Left lobe of liver (tissue), 2 donors: ENCODE measurements around the gene GRK5. TPM values are rescaled to one million over a fixed set of nuclear protein-coding genes. Genes with fewer than 3 reads are reported as not detected.

Experiments
- ATAC-seq: fragments of 200-7000 bp; cut with Tn5 transposase; one replicate; pipeline ENCODE4 v1.9.1; 2020; ENCODE audit warnings: mild to moderate bottlenecking, moderate library complexity
- DNase-seq: peaks from one replicate; pipeline ENCODE4 v3.0.0-alpha.2; 2020; ENCODE audit warnings: low spot score
- total RNA-seq: library from RNA; stranded (reverse); gene quantifications from one replicate; pipeline ENCODE4 v1.2.1, GENCODE V29; 2021
- donor health status: DM: no; HTN: no; CAD: no; lungs with moderate emphysema.
- donor health status: DM: no; HTN: yes; CAD: no.

The GRK5 gene
- total RNA-seq, 1 donor from 2014 or later, result 8.4 TPM

GRCh38 chr10:119291223-119291900, 84.0 kb downstream of the GRK5 start:
- ATAC-seq (no peak), DNase-seq (no peak)

DNA sequence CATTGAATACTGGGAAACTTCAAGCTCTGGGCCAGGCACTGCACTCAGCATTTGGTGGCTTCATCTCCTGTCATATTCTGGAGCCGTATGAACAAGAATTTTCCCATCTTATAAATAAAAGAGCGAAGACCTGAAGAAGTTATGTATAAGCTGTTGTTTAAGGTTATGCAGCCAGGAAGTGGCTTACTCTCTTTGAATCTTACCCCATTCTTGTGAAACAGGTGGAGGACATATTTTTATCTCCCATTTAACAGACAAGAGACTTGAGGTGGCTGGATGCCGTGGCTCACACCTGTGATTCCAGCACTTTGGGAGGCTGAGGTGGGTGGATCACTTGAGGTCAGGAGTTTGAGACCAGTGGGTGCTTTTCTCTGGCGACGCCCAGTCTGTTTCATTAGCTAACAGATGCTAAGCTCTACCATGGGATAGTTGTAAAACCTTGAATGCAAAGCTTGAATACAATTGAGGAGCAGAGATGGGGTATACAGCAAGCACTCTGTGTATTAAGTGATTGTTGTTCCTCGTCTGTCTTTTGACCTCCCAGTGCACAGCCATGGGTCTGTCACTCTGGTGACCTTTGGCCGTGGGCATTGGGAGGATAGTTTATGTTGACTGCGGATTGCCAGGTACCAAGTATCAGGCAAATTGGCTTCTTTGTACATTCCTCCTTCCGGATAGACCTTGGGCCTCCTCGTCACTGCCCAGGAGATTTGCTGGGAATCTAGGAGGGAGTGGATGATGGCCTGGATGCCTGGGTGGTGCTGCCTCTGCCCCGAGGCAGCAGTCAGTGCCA, 85.8 kb downstream of the GRK5 start:
- peak; percentile 55 for ATAC-seq

GRCh38 chr10:119296703-119297102, 89.3 kb downstream of the GRK5 start:
- ATAC-seq, result peak; percentile 89
- DNase-seq, result peak; percentile 87

More for the DNA sequence above, 85.8 kb downstream of the GRK5 start:
- DNase-seq, result peak; percentile 62

DNA sequence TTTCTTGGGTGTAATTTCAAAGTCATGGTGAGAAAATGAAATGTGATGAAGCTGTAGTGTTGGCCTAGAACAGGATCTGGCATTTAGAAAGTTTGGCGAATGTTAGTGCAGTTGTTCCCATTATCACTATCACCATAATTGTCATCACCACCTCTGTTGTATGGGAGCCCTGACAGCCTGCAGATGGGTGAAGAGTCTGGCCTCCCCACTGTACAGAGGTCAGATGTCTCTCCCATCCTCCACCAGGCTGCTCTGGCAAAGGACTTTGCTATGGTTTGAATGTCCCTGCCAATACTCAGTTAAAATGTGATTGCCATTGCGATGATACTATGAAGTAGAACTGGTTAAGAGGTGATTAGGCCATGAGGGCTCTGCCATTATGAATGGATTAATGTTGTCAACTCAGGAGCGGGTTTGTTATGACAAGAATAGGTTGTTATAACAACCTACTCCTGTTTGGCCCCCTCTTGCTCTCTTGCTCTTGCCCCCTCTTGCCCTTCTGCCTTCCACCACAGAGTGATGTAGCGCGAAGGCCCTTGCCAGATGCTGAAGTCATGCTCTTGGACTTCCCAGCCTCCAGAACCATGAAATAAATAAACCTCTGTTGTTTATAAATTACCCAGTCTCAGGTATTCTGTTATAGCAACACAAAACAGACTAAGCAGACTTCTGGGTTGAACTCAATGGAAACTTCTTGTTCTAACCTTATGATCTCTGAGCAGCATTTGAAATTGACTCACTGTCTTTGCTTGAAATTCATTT, 90.0 kb downstream of the GRK5 start:
- DNase-seq (no peak), ATAC-seq (peak; percentile 63)

GRCh38 chr10:119298810-119299209, 91.4 kb downstream of the GRK5 start:
- no peak for DNase-seq
- no peak for ATAC-seq

GRCh38 chr10:119299531-119299930, 92.2 kb downstream of the GRK5 start:
- ATAC-seq (peak; percentile 19), DNase-seq (no peak)

DNA sequence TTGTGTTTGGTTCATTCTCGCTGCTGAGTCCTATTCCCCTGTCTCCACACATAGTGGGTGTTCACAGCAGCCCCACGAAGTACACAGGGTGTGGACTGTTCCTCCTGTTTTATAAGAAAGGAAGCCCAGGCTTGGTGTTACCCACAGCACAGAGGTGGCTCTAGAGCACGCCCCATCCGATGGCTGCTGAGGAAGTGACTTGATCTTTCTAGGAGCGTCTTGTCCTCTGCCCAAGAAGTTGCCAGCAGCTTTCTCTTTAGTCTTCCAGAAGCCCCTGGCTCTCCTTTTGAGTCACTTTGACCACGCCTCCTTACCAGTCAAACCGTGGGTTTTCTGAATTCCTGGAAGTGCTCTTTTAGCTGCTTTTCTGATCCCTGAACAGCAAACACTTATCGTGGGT, 94.0 kb downstream of the GRK5 start:
- no peak for DNase-seq
- no peak for ATAC-seq

DNA sequence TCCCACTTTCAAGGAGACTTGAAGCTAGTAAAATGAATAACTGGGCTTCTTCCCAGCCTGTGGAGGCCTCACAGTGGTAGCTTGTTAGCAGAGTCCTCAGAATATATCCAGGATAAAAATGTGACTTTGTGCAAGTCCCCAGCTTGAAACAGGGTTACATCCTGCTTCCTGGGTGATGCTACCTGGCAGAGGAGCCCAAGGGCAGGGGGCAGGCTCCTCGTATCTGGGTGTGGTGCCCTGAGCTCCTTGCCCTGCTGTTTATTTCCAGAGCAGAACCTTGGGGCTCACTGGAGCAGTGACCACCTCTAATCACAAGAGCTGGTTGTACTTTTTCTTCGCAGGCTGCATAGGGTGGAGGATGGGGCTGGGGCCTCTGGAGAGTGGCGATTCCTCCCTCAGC, 94.8 kb downstream of the GRK5 start:
- DNase-seq, result no peak
- ATAC-seq, result no peak

- DNase-seq (no peak), ATAC-seq (peak; percentile 69)
Measured at GRCh38 chr10:119302591-119303253, 95.4 kb downstream of the GRK5 start.

GRCh38 chr10:119303886-119304285, 96.5 kb downstream of the GRK5 start:
- ATAC-seq, result no peak
- DNase-seq, result no peak

DNA sequence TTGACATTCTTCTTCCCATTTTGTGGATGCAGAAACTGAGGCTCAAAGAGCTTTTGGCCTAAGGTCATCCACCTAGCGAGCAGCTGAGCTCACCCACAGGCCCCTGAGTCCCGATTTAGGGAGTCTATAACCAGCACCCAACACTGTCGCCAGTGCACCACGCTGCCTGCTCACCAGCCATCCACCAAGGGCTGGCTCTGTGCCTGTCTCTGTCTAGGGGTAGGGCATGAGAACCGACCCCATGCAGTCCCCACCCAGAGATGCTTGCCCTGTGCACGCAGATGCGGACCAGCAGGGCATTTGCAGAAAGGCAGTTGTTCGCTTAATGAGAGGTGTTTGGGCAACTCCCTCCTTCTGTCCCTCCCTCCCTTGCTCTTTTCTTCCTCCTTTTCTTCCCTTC, 97.2 kb downstream of the GRK5 start:
- DNase-seq (no peak), ATAC-seq (no peak)

DNA sequence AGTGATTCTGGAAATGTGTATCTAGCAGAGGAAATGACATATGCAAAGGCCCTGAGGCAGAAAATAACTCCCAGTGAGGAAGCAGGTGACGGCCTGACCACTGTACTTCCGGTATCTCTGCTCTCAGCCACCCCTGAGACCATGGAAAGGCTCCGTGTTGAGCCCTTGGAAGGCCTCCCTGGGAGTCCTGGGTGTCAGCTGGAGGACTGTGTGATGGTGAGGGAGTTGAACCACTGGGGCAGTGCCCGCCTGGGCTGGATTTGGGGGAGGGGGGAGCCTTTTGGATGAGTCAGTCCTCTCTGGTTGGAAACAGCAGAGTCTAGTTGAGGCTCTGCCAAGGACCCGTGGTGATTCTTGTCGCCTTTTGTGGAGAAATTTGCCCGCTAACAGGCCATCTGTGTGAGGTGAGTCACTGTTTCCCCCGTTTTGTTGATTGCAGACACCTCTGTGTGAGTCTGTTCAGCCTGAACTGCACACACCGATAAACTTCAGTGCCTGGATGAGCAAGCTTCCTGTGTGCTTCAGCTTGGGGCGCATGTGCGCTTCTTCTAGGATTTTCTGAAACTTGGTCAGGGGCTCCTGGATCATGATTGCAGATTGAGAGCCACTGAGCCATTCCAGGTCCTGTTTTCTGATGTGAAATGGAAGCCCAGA, 98.6 kb downstream of the GRK5 start:
- DNase-seq, result no peak

GRCh38 chr10:119306514-119306951, 99.2 kb downstream of the GRK5 start:
- ATAC-seq, result no peak
- no peak for DNase-seq

More for the DNA sequence above, 98.6 kb downstream of the GRK5 start:
- no peak for ATAC-seq

DNA sequence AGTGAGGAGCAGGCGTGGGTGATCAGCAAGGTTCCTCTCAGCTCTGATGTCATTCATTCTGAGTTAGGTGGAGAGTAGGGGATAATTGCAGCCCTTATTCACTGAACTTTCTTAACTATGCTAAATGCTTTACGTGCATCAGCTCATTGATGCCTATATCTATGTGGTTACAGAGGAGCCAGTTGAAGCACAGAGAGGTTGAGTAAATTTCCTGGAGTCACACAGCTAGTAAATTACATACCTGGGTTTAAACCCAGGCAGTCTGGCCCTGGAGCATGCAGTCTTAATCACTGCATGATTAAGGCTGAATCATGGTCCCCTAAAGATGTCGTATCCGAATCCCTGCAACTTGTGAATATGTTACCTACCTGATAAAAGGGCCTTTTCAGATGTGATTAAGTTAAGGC, 99.6 kb downstream of the GRK5 start:
- ATAC-seq (no peak), DNase-seq (no peak)

GRCh38 chr10:119308089-119308488, 100.7 kb downstream of the GRK5 start:
- no peak for DNase-seq
- no peak for ATAC-seq

- no peak for DNase-seq
Measured at GRCh38 chr10:119308551-119309422, 101.4 kb downstream of the GRK5 start.

GRCh38 chr10:119309423-119309770, 102.0 kb downstream of the GRK5 start:
- DNase-seq (no peak), ATAC-seq (no peak)

More at GRCh38 chr10:119308551-119309422, 101.4 kb downstream of the GRK5 start:
- no peak for ATAC-seq

- ATAC-seq (no peak), DNase-seq (no peak)
Measured at GRCh38 chr10:119310806-119311205, 103.4 kb downstream of the GRK5 start.

- ATAC-seq (no peak), DNase-seq (no peak)
Measured at GRCh38 chr10:119312241-119312640, 104.9 kb downstream of the GRK5 start.

DNA sequence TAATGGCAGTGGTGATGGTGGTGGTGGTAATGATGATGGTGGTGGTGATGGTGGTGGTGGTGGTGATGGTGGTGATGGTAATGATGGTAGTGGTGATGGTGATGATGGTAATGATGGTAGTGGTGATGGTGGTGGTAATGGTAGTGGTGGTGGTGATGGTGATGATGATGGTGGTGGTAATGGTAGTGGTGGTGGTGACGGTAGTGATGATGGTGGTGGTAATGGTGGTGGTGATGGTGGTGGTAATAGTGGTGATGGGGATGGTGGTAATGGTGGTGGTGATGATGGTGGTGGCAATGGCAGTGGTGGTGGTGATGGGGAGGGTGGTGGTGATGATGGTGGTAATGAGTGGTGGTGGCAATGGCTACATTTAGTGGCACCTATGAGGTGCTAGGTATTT, 105.7 kb downstream of the GRK5 start:
- no peak for ATAC-seq
- DNase-seq, result no peak
